NCI-H2227 (cell line): ENCODE results near the gene MAP3K4.

Experiments
- DNase-seq: peaks from one replicate; lab custom pipeline; 2025; ENCODE audit not compliant: unreplicated experiment; lab: John Stamatoyannopoulos, UW

The MAP3K4 gene, protein sequence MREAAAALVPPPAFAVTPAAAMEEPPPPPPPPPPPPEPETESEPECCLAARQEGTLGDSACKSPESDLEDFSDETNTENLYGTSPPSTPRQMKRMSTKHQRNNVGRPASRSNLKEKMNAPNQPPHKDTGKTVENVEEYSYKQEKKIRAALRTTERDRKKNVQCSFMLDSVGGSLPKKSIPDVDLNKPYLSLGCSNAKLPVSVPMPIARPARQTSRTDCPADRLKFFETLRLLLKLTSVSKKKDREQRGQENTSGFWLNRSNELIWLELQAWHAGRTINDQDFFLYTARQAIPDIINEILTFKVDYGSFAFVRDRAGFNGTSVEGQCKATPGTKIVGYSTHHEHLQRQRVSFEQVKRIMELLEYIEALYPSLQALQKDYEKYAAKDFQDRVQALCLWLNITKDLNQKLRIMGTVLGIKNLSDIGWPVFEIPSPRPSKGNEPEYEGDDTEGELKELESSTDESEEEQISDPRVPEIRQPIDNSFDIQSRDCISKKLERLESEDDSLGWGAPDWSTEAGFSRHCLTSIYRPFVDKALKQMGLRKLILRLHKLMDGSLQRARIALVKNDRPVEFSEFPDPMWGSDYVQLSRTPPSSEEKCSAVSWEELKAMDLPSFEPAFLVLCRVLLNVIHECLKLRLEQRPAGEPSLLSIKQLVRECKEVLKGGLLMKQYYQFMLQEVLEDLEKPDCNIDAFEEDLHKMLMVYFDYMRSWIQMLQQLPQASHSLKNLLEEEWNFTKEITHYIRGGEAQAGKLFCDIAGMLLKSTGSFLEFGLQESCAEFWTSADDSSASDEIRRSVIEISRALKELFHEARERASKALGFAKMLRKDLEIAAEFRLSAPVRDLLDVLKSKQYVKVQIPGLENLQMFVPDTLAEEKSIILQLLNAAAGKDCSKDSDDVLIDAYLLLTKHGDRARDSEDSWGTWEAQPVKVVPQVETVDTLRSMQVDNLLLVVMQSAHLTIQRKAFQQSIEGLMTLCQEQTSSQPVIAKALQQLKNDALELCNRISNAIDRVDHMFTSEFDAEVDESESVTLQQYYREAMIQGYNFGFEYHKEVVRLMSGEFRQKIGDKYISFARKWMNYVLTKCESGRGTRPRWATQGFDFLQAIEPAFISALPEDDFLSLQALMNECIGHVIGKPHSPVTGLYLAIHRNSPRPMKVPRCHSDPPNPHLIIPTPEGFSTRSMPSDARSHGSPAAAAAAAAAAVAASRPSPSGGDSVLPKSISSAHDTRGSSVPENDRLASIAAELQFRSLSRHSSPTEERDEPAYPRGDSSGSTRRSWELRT (N-terminal part only)

DNA sequence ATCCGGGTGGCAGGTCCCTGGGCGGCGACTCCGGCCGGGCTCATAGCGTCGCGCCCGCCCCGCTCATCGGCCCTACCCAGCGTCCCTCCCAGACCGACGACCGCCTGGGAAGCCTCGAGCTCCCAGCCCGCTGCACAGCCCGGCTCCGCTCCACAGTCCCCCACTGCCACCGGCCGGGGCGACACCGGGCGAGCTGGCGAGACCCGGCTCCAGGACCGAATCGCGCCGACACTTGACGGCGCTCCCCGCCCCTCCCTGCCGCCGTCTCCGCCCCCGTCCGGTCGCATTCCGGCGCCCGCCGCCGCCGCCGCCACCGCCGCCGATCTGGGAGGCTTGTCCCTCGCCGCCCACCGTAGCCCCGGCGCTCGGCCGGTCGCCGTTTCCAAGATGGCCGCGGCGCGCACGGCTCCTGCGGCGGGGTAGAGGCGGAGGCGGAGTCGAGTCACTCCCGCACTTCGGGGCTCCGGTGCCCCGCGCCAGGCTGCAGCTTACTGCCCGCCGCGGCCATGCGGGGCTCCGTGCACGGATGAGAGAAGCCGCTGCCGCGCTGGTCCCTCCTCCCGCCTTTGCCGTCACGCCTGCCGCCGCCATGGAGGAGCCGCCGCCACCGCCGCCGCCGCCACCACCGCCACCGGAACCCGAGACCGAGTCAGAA lies at the start of gene MAP3K4:
TSS of gene MAP3K4 (plus strand) at position 364 of the 655 bp plus-strand sequence. CDS start at position 527, 163 bp downstream.
- peak; percentile 78 for DNase-seq

DNA sequence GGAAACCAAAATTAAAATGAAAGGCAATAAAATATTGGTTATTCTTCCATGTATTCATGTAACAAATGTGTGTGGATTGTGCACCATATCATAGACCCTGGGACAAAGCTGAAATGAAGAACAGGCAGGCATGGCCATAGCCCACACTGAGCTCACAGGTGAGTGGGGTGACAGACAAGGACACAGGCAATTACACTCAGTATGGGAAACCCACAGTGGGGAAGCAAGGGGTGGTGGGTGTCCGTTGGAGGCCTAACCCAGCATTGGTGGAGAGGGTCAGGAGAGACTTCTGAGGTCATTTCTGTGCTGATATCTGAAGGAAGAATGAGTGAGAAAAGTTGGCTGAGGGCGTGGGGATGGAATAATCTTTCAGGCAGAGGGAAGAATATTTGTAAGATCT lies 47.6 kb upstream of the MAP3K4 start:
- no peak for DNase-seq

DNA sequence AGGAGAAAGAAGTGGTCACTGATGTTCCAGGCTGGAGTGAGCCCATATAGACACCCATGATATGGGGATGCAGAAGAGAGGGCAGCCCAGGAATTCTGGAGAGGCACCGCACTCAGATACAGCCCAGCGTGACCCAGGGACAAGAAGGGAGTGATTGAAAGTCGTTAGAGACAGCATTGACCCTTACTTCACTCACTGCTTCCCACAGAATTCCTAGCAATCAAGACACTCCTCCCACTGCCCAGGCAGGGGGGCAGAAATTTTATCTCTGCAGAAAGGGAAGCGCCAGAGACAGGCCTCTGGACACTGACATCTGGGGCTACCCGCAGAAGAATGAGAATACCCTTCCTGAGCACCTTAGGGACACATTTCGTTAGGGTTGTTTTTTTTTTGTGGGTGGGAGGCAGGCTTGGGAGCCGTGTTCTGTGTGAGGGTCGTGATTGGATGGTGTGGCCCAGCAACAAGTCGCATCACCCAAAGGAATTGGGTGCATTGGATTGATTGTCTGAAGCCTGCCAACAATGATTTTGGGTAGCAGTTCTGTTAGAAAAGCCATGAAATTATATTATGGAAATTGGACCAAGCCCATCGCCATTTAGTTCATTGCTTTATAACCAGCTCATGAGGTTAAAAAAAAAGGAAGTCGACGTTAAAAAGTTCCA lies 45.9 kb upstream of the MAP3K4 start:
- no peak for DNase-seq

DNA sequence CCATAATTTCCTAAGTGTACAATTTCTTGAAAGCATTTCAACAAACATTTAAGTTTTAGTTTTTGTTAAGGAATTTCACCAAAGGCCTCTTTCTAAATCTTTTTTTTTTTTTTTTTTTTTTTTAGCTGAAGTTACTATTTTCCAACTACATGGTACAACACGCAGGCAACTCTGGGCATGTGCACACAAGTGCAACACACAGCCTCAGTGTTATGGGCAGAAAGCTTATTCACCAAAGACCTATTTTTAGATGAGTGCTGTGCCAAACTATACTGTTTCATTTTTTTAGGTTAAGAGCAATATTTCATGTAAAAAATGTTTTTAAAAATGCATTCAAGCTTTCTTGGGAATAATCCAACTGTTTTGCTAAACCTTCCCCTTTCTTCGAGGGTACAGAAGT lies 42.0 kb upstream of the MAP3K4 start:
- no peak for DNase-seq

DNA sequence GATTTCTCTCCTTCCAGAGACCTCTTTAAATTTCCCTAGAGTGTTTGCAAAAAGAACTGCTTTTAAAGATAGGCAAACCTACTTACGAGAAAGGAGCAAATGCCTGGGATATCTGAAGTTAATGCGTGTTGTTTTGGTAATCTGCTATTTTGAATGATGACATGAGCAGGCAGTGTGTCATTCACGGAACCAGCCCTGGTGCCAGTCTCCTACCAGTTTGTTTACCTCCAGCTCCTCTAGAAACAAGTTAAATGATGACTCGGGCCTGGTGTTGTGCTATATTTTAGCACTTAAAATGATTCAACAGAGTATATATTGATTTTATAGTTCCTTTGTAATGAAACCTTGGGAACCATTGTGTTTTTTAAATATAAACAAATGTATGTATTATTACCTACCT lies 41.1 kb upstream of the MAP3K4 start:
- no peak for DNase-seq

DNA sequence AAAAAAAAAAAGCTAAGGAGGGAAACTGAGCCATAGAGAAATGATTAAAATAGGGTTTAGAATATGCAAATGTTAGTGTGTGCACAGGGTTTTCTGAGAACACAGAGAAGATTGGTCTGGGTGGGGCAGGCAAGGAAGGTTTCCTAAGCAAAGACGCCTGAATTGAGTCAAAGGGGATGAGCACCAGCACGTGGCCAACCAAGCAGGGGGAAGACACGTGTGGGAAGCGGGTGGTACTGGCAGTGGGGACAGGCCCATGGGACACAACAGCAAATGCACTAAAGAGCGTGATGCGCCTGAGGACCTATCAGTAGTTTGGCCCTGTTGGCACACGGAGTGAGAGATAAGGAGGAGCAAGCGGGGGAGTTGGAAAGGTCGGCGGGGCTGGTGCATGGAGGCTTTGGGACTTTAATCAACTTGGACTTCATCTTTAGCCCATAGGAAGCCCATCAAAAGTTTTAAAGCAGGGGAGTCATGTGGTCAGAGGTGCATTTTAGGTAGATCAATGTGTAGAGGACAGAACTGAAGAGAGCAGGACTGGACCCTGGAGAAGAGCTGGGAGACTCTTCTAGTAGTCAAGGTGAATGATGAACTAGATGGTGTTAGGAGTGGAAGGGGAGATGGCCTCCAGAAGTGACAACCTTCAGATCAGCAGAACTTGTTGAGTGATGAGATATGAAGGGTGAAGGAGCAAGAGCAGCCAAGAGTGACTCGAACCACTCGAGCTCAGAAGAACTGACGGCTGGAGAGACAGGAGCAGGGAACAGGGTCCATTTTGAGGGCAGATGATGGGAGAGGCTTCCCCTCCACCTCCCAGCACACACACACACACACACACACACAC lies 40.2 kb upstream of the MAP3K4 start:
- DNase-seq = no peak

DNA sequence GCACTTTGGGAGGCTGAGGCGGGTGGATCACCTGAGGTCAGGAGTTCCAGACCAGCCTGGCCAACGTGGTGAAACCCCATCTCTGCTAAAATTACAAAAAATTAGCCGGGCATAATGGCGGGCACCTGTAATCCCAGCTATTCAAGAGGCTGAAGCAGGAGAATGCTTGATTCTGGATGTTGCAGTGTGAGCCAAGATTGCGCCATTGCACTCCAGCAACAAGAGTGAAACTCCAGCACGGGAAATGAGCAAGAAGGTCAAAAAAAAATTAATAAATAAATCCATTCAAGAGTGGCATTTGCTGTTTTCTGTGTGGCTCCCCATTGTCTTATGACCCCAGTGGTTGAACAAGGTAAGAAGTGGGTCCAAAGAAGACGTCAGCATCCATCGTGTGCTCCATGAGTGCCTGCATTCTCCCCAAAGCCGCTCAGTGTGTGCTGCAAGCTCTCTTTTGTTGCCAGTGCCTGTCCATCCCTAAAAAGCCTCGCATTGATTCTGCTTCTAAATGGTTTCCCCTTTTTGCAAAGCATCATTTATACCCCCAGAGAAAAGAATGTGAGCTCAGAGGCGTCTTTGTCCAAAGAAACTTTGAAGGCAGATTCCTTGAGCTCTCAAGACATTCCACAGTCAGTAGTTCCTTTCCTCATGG lies 38.8 kb upstream of the MAP3K4 start:
- no peak for DNase-seq

DNA sequence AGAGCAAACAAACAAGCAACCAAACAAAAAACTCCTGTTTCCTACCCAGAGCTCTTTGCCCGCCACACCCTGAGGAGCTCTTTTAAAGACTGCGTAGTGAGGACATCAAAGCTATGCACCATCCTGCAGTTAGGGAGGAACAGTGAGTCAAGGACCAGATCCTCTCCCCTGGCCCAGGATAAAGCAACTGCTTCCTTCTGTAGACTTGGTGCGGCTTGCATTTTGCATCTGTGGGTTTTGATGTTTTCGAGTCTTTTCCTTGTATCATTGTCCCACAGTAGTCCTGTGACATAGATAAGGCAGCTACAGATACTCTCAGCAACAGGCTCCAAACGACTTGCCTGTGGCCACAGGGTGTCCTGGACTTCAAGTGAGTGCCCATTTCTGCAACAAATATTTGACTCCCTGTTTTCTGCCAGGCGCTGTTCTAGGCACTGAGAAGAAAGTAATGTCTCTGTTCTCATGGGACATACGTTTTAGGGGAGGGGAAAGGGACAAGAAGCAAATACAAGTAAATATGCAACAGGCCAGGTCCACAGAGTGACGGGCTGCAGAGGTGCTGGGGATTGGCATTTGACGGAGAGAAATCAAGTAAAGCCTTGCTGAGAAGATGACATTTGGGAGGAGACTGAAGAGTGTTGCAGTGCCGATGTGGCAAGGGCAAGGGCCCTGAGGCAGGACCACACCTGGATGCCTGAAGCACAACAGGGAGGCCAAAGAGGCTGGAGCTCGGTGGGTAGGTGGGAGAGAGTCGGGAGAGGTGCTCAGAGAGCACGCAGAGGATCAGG lies 35.9 kb upstream of the MAP3K4 start:
- no peak for DNase-seq

DNA sequence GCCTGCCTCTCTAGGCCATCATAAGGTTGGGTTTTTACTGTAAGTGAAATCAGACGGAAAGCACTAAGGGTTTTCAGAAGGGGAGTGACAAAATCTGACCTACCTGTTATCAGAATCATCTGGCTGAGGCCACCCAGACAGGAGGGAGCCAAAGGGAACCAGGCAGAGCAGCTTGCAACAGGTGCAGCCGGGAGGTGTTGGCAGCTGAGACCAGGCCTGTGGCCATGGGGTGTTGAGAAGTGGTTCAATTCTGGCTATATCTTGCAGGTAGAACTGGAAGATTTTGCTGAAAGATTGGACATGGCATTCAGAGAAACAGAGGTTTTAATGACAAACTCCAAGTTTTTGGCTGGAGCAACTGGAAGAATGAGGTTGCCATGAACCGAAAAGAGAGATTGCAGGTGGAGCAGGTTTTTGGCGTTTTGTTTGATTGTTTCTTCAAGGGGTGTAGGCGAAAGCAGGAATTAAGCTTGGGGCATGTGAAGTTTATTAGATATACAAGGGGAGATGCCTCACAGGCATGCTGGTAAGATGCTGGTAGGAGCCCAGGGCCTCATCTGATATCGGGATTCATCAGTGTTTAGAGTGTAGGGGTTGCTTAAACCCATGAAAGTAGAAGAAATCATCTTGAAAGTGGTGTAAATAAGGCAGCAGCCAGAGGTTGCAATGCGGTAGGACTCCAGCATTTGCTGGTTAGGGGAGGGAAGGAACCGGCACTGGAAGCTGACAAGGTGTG lies 35.1 kb upstream of the MAP3K4 start:
- DNase-seq = no peak

DNA sequence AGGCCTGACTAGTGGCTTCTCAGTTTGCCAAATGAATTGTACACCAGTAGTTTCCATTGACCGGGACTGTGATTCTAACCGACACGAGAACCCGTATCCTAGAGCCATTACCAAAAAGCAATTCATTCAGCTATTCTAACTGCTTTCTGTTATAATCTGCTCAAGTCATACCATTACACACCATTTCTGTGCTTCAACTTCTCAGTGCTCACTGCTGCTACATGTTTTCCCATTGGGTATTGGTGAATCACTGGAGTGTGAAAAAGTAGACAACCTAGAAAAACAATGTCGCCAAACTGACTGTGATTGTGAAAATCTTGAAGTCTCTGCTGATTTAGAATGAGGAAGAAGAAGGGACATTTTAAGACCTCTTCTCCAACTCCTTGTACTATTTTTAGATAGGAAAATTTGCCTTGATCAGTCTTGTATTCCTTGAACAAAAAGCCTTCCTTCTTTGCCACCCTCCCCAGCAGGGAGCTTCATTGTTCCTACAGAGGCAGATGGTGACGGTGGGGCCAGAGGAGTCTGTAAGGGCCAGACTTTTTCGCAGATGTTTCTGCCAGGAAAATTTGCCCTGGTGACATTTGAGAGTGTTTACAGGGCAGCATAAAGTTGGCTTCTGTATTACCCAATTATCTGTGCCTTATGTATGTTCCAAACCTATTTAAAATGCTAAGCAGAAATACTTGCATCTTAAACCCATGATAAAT lies 31.7 kb upstream of the MAP3K4 start:
- DNase-seq = peak; percentile 41

DNA sequence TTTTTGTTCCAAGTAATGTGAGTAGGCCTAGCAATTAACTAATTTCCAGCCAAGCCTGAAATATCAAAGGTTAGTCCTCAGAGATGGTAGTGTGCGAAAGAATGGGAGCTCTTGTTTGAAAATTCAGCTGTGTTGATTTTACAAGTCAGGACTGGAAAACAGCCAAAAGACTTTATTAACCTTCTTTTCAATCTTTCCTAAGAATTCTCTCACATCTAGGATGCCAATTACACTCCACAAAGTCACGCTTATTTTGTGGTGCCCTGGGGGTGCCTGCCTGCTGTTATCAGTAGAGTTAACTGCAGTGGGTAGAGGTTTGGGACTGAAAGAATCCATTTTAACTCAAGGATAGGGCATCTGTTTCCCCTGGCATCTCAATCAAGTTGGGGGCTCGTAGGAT lies 30.7 kb upstream of the MAP3K4 start:
- DNase-seq = peak; percentile 41

DNA sequence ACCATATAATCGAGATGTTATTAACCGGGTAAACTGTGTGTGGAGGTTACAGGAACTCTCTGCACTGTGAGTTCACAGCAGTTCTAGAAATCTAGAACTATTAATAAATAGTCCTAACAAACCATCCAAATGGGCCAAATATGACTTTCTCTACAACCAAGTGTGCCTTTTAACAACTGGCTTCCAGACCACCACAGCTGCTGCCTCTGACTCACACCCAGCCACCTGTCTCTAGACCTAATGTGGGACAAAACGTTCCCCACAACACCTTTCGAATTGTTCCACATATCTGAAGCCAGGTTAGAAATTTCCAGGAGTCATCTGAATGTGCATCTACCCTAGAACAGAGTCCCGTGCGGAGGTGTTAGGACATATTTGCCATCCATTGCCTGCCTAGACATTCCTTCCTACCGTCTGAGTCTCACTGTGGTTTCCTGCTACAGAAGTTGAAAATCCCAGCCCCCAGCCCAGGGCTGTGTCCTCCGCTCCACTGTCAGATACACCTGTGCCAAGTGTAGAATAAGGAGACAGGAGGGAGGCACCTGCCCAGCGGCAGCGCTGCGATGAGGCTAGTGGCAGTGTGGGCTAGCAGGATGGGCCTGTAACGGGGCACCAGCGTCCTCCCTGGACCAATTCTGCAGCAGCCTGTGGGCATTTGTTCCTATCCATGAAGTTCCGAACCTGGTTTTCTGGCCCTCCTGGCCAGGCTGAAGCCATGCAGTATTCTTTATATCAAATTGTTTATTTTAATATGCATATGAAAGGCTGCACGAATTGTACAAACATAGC lies 28.5 kb upstream of the MAP3K4 start:
- no peak for DNase-seq

DNA sequence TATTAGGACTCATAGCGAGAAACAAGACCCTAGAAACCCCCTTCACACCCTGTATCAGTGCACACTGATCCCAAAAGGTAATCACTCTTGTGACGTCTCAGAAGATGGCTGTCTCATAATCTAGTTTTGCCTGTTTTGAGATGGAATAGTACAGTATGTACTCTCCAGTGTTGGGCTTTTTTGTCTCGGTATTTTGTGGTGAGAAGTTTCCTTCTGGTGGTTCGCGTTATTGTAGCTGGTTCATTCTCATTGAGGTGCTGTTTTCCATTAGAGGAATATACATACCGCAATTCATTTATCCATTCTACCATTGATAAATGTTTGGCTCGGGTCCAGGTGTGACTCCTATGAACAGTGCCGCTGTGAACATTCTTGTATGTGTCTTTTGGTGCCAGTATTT lies 27.9 kb upstream of the MAP3K4 start:
- no peak for DNase-seq

DNA sequence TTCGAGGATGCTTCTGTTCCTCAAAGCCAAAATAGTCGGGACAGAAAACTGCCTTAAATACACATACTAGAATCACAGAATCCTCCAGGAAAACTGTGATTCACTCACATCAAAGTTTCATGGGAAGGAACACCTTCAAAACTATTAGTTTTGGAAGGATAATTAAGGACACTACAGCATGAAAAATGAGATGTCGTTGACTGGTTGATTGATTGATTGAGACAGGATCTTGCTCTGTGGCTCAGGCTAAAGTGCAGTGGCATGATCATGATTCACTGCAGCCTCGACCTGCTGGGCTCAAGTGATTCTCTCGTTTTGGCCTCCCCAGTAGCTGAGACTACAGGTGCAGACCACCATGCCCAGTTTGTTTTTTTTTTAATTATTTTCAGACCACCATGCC lies 25.7 kb upstream of the MAP3K4 start:
- no peak for DNase-seq

DNA sequence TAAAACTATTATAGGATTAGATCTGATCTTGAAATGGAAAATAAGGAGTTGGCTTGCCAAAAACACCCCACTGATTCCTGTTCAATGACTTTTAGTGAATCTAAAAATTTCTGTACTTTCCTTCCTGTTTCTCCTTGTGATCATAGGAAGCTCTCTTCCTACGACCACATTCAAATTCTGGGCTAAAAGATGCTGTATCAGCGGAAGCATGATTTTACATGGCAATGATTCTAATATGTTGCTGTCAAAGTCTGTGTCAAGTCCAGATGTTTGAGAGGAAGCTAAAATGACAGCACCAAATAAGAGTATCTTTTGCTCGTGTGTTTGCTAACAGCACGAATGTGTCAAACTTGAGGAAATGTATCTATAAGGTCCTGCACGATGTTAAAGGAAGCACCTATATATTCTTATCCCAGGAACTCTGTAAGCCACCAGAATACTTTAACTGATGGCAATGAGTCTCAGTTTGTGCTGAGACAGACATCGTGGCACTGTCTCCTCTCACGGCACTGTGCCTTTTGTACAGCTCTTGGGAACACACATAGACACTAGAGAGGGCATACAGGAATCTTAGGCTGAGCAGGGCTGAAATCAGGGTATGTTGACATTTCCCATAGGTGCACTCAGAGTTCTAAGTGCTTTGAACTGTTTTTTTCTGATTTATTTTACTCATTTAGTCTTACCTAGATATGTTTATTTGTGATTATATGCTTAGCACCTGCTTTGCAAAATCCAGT lies 24.9 kb upstream of the MAP3K4 start:
- no peak for DNase-seq
